H7 (cell line): ENCODE results near the gene SH3BGR. TPM values are rescaled to one million over a fixed set of nuclear protein-coding genes. Genes with fewer than 3 reads are reported as not detected.
"Not testable (repeated sequence)": the region's sequence is repeated elsewhere in the genome, so short reads cannot be mapped to it uniquely, and the experiment has no call there.

Source experiments
- DNase-seq: peaks from one replicate; pipeline ENCODE4 v3.0.0; 2012
- H3K27me3 ChIP-seq: 2 replicates; pipeline ENCODE4 v1.6.0; 2011; ENCODE audit warnings: mild to moderate bottlenecking, low read length; ENCODE audit not compliant: control insufficient read depth, insufficient read depth
- H3K36me3 ChIP-seq: replicated peaks from 2 replicates; pipeline ENCODE4 v1.5.1; 2011; ENCODE audit warnings: low read length; ENCODE audit not compliant: control insufficient read depth, insufficient read depth
- H3K4me3 ChIP-seq: 2 replicates; pipeline ENCODE4 v1.5.1; 2011; ENCODE audit warnings: low read depth, mild to moderate bottlenecking, control low read depth, low read length, moderate library complexity; ENCODE audit not compliant: insufficient read depth
- total RNA-seq: library from RNA; depleted of rRNA; stranded (reverse); fragments of >200 nt; shearing (Covaris generic); gene quantifications from 2 replicates; pipeline ENCODE4 v1.2.3, GENCODE V29; 2014

The SH3BGR gene
- total RNA-seq, 1 experiment from 2014 or later = 1.6 TPM

DNA sequence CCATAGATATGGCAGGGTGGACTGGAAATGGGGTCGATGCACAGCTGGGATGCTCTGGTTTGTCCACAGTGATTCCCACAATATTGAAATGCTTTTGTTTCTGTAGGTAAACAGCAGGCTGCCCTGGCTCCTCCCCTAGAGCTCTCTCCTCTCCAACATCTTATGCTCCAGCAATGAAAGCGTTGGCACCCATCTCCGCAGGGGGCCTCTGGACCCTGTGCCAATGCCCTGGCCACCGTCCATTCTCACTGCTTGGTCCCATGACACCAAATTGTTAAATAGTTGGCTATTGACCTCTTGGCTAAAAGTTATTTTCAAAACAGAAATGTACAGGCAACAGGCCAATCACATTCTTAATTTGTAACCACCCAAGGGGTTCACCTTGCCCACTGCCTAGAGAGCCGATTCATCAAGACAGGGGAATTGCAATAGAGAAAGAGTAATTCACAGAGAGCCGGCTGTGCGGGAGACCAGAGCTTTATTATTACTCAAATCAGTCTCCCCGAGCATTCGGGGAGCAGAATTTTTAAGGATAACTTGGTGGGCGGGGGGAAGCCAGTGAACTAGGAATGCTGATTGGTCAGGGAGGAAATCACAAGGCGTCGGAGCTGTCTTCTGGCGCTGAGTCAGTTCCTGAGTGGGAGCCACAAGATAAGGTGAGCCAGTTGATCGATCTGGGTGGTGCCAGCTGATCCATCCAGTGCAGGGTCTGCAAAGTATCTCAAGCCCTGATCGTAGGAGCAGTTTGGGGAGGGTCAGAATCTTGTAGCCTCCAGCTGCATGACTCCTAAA is 84.1 kb downstream of the SH3BGR start:
- no peaks in the 10 kb centered on the region for H3K27me3 ChIP-seq
- H3K4me3 ChIP-seq = no peak overlapping the region
- no peak for DNase-seq
- H3K36me3 ChIP-seq = no peaks in the 10 kb centered on the region

GRCh38 chr21:39536835-39537234 is 85.1 kb downstream of the SH3BGR start:
- no peak overlapping the region for H3K4me3 ChIP-seq
- no peak for DNase-seq
- no peaks in the 10 kb centered on the region for H3K36me3 ChIP-seq

DNA sequence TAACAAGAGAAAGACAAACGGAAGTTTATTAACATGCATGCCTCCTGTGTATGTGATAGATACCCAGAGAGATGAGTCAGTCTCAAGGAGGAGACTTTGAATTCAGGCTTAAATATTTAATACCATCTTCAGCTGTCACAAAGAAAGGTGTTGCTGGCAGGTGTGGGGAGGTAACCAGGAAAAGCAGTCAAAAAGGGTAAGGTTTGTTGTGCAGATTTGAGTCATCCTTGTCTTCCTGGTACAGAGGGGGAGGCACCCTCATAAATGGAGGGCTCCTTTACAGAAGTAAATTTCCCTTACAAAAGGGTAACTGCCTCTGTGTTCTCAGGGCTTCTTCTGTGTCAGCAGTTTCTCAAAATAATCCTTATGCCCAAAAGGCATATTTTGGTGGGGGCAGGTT is 85.8 kb downstream of the SH3BGR start:
- Histone ChIP-seq H3K36me3 (no peaks in the 10 kb centered on the region), H3K27me3 (no peaks in the 10 kb centered on the region), H3K4me3 (no peak overlapping the region)
- peak; percentile 68 for DNase-seq

More at GRCh38 chr21:39536835-39537234, 85.1 kb downstream of the SH3BGR start:
- no peaks in the 10 kb centered on the region for H3K27me3 ChIP-seq

GRCh38 chr21:39538453-39539042 is 86.8 kb downstream of the SH3BGR start:
- DNase-seq = no peak
- H3K36me3 ChIP-seq = no peaks in the 10 kb centered on the region

DNA sequence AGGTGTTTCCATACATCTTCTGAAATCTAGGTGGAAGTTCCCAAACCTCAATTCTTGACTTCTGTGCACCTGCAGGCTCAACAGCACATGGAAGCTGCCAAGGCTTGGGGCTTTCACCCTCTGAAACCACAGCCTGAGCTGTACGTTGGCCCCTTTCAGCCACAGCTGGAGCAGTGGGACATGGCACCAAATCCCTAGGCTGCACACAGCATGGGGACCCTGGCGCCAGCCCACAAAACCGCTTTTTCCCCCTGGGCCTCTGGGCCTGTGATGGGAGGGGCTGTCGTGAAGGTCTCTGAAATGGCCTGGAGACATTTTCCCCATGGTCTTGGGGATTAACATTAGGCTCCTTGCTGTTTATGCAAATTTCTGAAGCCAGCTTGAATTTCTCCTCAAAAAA is 88.6 kb downstream of the SH3BGR start:
- not testable (repeated sequence) for H3K4me3 ChIP-seq, H3K36me3 ChIP-seq, DNase-seq, H3K27me3 ChIP-seq

More at GRCh38 chr21:39538453-39539042, 86.8 kb downstream of the SH3BGR start:
- H3K27me3 ChIP-seq = no peaks in the 10 kb centered on the region
- H3K4me3 ChIP-seq = no peak overlapping the region

DNA sequence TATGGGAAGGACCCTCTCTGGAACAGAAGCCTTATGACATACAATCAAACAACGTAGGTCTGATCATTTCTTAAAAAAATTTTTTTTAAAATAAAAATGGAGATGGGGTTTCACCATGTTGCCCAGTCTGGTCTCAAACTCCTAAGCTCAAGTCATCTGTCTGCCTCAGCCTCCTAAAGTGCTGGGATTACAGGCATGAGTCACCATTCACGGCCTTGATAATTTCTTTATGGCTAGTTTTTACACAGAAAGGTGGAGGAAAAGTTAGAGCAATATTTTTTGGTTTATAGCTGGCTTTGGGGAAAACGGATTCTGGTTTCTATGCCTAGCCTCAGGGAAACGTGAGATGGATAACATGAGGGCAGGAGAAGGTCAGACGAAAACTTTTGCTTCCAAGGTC is 91.0 kb downstream of the SH3BGR start:
- Histone ChIP-seq H3K27me3 (no peaks in the 10 kb centered on the region), H3K36me3 (no peaks in the 10 kb centered on the region), H3K4me3 (no peak overlapping the region)
- no peak for DNase-seq

- no peak for DNase-seq
- no peaks in the 10 kb centered on the region for H3K36me3 ChIP-seq
- no peak overlapping the region for H3K4me3 ChIP-seq
- H3K27me3 ChIP-seq = no peaks in the 10 kb centered on the region
Measured at GRCh38 chr21:39546522-39546921, 94.8 kb downstream of the SH3BGR start.

DNA sequence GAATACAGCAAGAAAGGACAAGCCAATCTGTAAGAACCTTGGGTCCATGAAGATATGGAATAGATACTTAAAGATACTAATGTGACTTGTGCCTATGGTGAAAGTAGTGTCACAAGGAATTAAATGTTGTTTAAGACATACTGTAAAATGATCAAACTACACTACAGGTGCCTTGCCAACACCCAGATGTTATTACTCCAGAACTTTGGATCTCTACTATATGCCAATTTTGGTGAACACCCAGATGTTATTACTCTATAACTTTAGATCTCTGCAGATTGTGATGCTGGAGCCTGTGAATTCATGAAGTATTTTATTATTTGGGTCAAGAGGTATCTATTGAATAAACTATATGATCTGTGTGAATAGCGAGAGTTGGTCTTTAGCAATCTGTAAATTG is 101.1 kb downstream of the SH3BGR start:
- DNase-seq = no peak
- no peaks in the 10 kb centered on the region; the same call in 1 of the 2 replicates for H3K36me3 ChIP-seq
- no peaks in the 10 kb centered on the region for H3K27me3 ChIP-seq
- no peak overlapping the region for H3K4me3 ChIP-seq

- DNase-seq = no peak
- no peaks in the 10 kb centered on the region for H3K27me3 ChIP-seq
- no peak overlapping the region for H3K4me3 ChIP-seq
- H3K36me3 ChIP-seq = no peaks in the 10 kb centered on the region; the same call in 1 of the 2 replicates
Measured at GRCh38 chr21:39553331-39553730, 101.6 kb downstream of the SH3BGR start.

DNA sequence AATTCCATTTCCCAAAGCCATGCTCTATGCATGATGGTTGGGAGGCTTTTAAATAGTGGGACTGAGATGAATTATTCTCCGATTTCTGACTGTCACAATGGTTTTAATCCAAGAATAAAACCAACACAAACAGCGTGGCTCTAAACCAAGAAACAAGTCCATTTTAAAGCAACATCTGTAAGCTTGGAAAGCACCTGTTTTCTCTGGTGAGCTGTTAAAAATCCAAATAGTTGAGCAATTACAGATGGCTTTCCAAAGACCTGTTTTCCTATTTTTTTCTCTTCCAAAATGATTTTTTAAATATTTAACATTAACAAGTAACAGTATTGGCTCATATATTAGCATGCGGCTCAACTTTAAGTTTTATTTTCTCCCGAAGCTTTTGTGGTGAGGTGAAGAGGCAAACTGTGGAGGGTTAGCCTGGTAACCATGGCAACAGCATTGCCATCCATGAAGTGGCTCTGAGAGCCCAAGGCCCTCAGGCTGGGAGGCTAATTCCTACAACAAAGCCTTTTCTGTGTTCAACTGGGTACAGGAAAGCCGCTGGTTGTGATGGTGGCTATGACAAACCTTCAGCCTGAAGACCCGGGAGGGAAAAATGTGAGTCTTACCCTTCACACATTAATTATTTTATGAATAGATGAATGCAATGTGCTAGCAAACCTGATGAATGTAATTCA is 104.3 kb downstream of the SH3BGR start:
- H3K4me3 ChIP-seq = no peak overlapping the region
- peak; percentile 73 for DNase-seq
- H3K27me3 ChIP-seq = no peaks in the 10 kb centered on the region
- no peaks in the 10 kb centered on the region; the same call in 1 of the 2 replicates for H3K36me3 ChIP-seq

- Histone ChIP-seq H3K4me3 (no peak overlapping the region), H3K27me3 (no peaks in the 10 kb centered on the region), H3K36me3 (no peaks in the 10 kb centered on the region)
- DNase-seq = no peak
Measured at GRCh38 chr21:39559511-39559910, 107.7 kb downstream of the SH3BGR start.

GRCh38 chr21:39561140-39561539 is 109.4 kb downstream of the SH3BGR start:
- Histone ChIP-seq H3K27me3 (no peaks in the 10 kb centered on the region), H3K4me3 (no peak overlapping the region), H3K36me3 (no peaks in the 10 kb centered on the region)
- DNase-seq = no peak

- no peak for DNase-seq
- Histone ChIP-seq H3K27me3 (0 out of 2 replicates have a peak, but pooled peaks cover 2% of the 10 kb centered on the region), H3K36me3 (no peaks in the 10 kb centered on the region), H3K4me3 (no peak overlapping the region)
Measured at GRCh38 chr21:39562791-39563770, 111.3 kb downstream of the SH3BGR start.

DNA sequence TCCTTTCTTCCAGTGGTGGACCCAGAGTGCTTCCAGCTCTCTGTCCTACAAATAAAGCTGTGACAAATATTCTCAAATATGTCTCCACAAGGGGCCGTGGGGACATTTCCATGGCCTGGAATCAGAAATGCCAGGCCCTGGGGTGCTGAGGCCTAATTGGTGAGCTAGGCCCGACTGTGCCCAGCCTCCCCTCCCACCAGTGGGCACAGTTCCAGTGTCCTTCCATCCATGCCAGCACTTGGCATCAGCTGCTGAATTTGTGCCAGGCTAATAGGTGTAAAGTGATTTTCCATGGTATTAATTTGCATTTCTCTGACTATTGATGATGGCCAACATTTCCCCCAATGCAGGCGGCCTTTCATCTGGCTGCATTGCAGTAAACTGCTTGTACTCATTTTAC is 112.4 kb downstream of the SH3BGR start:
- DNase-seq = no peak
- Histone ChIP-seq H3K27me3 (0 out of 2 replicates have a peak, but pooled peaks cover 2% of the 10 kb centered on the region), H3K36me3 (no peaks in the 10 kb centered on the region), H3K4me3 (no peak overlapping the region)
